ENCODE measurements around the gene ZIC1. TPM values are rescaled to one million over a fixed set of nuclear protein-coding genes. Genes with fewer than 3 reads are reported as not detected.

ZIC1 gene
- total and polyA plus RNA-seq, 2 of the 4 experiments (the other 2 are of a cell fraction): not detected

DNA sequence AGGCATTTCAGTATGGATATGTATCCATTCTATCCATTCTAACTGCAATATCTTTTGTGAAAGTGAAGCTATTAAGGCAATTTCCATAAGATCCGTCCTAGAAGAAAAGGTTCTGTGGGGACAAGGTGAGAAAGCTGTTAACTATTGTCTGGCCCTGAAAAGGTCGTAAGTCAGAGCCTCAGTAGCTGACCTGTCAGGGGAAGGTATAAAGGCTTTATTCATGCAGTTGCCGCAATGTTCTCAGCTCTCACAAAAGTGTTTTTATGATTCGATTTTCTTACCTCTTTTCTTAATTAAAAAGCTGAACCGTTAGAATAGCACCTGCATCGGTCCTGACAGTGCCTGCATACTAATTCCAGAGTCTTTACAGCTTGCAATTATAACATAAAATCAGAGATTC, 27.6 kb upstream of the ZIC1 start:
- Histone ChIP-seq H3K18ac (ENCODE audit: low read depth, low read length) (no peak overlapping the region), H2BK5ac (ENCODE audit: low read depth, low read length, poor library complexity, severe bottlenecking) (no peak overlapping the region), H2AK5ac (ENCODE audit: low read depth, low read length) (no peak overlapping the region), H4K91ac (ENCODE audit: insufficient read depth, low read depth, low read length) (no peak overlapping the region), H3K27me3 (ENCODE audit: control insufficient read depth, insufficient read depth, low read length) (peaks cover 68% of the 10 kb centered on the region), H2BK20ac (ENCODE audit: low read depth, low read length) (no peak overlapping the region), H3K4ac (ENCODE audit: low read depth, low read length) (no peak overlapping the region), H2BK120ac (ENCODE audit: low read depth, low read length) (no peak overlapping the region), H3K9ac (ENCODE audit: low read depth, low read length) (no peak overlapping the region), H2BK15ac (ENCODE audit: low read depth, low read length) (no peak overlapping the region), H3K4me2 (ENCODE audit: low read depth, low read length) (no peak overlapping the region), H4K20me1 (ENCODE audit: insufficient read depth, low read length) (no peaks in the 10 kb centered on the region; the same call in 1 of the 2 replicates), H4K8ac (ENCODE audit: low read depth in 2 of 2, low read length in 2 of 2) (no peak overlapping the region), H3K4me1 (ENCODE audit: control insufficient read depth, insufficient read depth, low read length) (no peaks in the 10 kb centered on the region), H3K9me3 (ENCODE audit: control insufficient read depth, insufficient read depth, low read length) (0 out of 2 replicates have a peak, but pooled peaks cover 6% of the 10 kb centered on the region), H3K27ac (ENCODE audit: insufficient read depth, low read length) (no peak overlapping the region), H3K9me1 (ENCODE audit: insufficient read depth, low read length) (no peaks in the 10 kb centered on the region), H3K4me3 (ENCODE audit: insufficient read depth, low read depth, low read length) (no peak overlapping the region), H2AK9ac (replicated peaks; ENCODE audit: low read depth, low read length, poor library complexity) (no peak overlapping the region), H3K14ac (replicated peaks; ENCODE audit: low read depth, low read length) (no peak overlapping the region), H3K23ac (ENCODE audit: low read depth, low read length) (no peak overlapping the region), H3K79me1 (ENCODE audit: low read depth in 1 of 2, low read length in 2 of 2) (no peaks in the 10 kb centered on the region), H2AFZ (replicated peaks; ENCODE audit: low read length, poor library complexity) (no peak overlapping the region), H3K36me3 (ENCODE audit: control insufficient read depth, insufficient read depth, low read length) (no peaks in the 10 kb centered on the region), H3K56ac (ENCODE audit: extremely low read depth, insufficient read depth, low read length) (no peak overlapping the region), H4K5ac (ENCODE audit: low read depth, low read length) (no peak overlapping the region)
- intact Hi-C loops (cut with micrococcal nuclease): no loop called here
- dilution Hi-C loops (cut with HindIII; ENCODE audit: low sequenced_read_pairs, unreplicated experiment): no loop called here
- CTCF ChIA-PET: no interaction called here
- WGBS, 2 experiments (ENCODE audit: extremely low coverage in 2 of 2, insufficient read length in 1 of 2): no CpG with 5 or more reads among the region's 6 CpGs
- BruUV-seq (replicated peaks): no TSS peak
- no peak for ATAC-seq (ENCODE audit: low read depth)
- POLR2A ChIA-PET (ENCODE audit: unreplicated experiment): no interaction called here
- TF ChIP-seq RFX5 (IDR thresholded peaks at IDR 0.05; ENCODE audit: low read depth, low read length) (no peak), RAD21 (IDR thresholded peaks at IDR 0.05; ENCODE audit: low read length) (no peak), MAZ (IDR thresholded peaks at IDR 0.05; ENCODE audit: borderline replicate concordance, low read depth, low read length) (no peak), POLR2A (IDR thresholded peaks at IDR 0.05; ENCODE audit: low read depth, low read length) (no peak), MXI1 (IDR thresholded peaks at IDR 0.05; ENCODE audit: borderline replicate concordance, low read depth, low read length) (no peak), BHLHE40 (IDR thresholded peaks at IDR 0.05; ENCODE audit: low read depth, low read length) (no peak), MAFK (IDR thresholded peaks at IDR 0.05; ENCODE audit: low read depth, low read length) (no peak), CHD1 (IDR thresholded peaks at IDR 0.05; ENCODE audit: low read depth, low read length) (no peak)
- TF ChIP-seq, protein P1, sequence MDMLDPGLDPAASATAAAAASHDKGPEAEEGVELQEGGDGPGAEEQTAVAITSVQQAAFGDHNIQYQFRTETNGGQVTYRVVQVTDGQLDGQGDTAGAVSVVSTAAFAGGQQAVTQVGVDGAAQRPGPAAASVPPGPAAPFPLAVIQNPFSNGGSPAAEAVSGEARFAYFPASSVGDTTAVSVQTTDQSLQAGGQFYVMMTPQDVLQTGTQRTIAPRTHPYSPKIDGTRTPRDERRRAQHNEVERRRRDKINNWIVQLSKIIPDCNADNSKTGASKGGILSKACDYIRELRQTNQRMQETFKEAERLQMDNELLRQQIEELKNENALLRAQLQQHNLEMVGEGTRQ (IDR thresholded peaks at IDR 0.05; ENCODE audit: low read depth, low read length): no peak
- TF ChIP-seq, protein P2, sequence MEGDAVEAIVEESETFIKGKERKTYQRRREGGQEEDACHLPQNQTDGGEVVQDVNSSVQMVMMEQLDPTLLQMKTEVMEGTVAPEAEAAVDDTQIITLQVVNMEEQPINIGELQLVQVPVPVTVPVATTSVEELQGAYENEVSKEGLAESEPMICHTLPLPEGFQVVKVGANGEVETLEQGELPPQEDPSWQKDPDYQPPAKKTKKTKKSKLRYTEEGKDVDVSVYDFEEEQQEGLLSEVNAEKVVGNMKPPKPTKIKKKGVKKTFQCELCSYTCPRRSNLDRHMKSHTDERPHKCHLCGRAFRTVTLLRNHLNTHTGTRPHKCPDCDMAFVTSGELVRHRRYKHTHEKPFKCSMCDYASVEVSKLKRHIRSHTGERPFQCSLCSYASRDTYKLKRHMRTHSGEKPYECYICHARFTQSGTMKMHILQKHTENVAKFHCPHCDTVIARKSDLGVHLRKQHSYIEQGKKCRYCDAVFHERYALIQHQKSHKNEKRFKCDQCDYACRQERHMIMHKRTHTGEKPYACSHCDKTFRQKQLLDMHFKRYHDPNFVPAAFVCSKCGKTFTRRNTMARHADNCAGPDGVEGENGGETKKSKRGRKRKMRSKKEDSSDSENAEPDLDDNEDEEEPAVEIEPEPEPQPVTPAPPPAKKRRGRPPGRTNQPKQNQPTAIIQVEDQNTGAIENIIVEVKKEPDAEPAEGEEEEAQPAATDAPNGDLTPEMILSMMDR (conservative IDR thresholded peaks at IDR 0.05; ENCODE audit: low read depth, low read length): no peak
- no peak for DNase-seq
- in situ Hi-C loops (cut with MboI; ENCODE audit: low sequenced_read_pairs): no loop called here

Measured in IMR-90 (cell line).